GM19452 (cell line): ENCODE measurements around the gene ISG15.
"Not testable (repeated sequence)": the region's sequence is repeated elsewhere in the genome, so short reads cannot be mapped to it uniquely, and the experiment has no call there.

Experiments used
- ATAC-seq: cut with Tn5 transposase; IDR thresholded peaks from one replicate; pipeline ENCODE4 v1.9.1; 2021; ENCODE audit not compliant: unreplicated experiment

ISG15 gene

DNA sequence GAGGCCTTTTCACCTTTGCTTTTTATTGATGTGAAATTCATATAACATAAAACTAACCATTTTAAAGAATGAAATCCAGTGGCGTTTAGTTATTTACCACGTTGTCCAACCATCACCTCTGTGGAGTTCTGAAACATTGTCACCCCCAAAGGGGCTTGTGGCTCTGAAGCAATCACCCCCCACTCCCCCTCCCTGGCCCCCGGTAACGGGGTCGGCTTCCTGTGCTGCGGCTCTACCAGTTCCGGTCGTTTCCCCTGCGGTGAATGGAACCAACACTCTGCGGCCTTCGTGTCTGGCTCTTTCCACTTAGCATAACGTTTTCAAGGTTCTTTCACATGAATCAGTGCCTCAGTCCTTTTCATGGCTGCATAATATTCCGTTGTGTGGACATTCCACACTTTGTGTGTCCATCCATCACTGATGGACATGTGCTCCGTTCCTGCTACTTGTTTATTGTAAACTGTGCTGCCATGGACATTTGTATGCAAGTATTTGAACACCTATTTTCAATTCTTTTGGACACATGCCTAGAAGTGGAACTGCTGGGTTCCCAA is 1.8 kb upstream of the ISG15 start:
- no peak for ATAC-seq

DNA sequence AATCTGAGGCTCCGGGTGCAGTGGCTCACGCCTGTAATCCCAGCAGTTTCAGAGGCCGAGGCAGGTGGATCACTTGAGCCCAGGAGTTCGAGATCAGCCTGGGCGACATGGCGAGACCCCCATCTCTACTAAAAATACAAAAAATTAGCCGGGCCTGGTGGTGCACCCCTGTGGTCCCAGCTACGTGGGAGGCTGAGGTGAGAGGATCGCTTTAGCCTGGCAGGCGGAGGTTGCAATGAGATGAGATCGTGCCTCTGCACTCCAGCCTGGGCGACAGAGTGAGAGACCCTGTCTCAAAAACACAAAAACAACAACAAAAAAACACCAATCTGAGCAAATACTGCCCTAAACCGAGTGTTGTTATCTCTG is 577 bp upstream of the ISG15 start:
- not testable (repeated sequence) for ATAC-seq

DNA sequence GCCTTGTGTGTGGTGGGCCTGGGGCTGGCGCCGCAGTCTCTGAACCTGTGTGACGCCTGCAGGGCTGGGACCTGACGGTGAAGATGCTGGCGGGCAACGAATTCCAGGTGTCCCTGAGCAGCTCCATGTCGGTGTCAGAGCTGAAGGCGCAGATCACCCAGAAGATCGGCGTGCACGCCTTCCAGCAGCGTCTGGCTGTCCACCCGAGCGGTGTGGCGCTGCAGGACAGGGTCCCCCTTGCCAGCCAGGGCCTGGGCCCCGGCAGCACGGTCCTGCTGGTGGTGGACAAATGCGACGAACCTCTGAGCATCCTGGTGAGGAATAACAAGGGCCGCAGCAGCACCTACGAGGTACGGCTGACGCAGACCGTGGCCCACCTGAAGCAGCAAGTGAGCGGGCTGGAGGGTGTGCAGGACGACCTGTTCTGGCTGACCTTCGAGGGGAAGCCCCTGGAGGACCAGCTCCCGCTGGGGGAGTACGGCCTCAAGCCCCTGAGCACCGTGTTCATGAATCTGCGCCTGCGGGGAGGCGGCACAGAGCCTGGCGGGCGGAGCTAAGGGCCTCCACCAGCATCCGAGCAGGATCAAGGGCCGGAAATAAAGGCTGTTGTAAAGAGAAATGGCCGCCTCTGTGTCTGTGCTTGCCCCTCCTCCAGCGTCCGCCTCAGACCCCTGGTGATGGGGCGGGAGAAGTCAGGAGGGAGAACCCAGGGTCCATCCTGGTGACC is 788 bp downstream of the ISG15 start:
- no peak for ATAC-seq

- no peak for ATAC-seq
Measured at GRCh38 chr1:1014799-1015681, 1.7 kb downstream of the ISG15 start.

GRCh38 chr1:1017397-1018320 is 4.4 kb downstream of the ISG15 start:
- not testable (repeated sequence) for ATAC-seq

- not testable (repeated sequence) for ATAC-seq
Measured at GRCh38 chr1:1018321-1018685, 5.0 kb downstream of the ISG15 start.

- ATAC-seq: peak; percentile 56
Measured at GRCh38 chr1:1019122-1019999, 6.1 kb downstream of the ISG15 start.

DNA sequence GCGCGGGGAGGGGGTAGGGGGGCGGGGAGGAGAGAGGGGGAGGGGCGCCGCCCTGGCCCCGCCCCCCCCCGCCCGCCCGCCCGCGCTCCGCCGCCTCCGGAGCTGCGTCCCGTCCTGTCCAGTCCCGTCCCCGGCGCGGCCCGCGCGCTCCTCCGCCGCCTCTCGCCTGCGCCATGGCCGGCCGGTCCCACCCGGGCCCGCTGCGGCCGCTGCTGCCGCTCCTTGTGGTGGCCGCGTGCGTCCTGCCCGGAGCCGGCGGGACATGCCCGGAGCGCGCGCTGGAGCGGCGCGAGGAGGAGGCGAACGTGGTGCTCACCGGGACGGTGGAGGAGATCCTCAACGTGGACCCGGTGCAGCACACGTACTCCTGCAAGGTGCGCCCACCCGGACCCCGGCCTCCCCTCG is 6.7 kb downstream of the ISG15 start, which contains the start of gene AGRN:
Gene AGRN, plus strand, starts transcription at position 121 of the 405 bp plus-strand sequence. Its CDS starts 53 bp downstream, at position 174.
- peak; percentile 23 for ATAC-seq

- peak; percentile 13 for ATAC-seq
Measured at GRCh38 chr1:1020415-1021009, 7.2 kb downstream of the ISG15 start.

DNA sequence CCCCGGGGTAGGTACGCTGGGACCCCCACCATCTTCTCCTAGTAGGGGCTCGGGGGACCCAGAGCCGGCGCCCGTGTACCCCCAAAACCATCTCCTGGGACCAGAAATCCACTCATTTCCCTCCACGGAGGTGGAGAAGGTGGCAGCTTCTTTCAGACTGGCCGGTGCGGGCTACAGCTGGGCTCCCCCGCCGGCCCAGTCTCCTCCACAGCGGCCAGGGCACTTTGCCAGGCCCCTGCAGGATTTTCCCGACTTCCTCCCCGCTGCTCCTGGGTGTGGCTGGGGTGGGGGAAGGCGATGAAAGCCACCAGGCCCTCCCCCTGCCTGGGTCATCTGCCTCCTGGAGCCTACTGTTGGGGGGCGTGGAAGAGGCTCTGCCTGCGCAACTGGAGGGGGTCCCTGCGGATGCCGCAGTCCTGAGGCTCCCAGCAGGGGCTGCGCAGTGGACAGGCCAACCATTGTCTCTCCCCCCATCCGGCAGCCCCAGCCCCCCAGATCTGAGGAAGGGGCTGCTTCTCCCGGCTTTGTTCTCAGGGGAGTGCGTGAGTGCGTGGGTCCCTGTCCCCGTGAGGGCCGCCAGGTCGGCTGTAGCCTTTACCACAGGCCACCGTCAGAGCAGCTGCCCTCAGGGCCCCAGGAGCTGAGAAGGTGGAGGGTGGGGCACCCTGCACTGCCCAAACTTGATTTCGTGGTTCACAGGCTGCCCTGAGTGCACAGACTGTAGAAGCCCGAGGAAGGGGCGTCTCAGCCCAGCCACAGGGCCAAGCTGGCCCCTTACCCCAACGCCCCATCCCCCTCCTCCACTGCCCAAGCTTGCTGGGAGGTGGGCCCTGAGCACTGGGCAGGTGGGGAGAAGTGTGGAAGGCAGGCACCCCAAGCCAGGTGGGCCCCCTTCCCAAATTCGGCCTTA is 8.0 kb downstream of the ISG15 start:
- ATAC-seq: no peak

GRCh38 chr1:1021920-1022259 is 8.6 kb downstream of the ISG15 start:
- no peak for ATAC-seq

DNA sequence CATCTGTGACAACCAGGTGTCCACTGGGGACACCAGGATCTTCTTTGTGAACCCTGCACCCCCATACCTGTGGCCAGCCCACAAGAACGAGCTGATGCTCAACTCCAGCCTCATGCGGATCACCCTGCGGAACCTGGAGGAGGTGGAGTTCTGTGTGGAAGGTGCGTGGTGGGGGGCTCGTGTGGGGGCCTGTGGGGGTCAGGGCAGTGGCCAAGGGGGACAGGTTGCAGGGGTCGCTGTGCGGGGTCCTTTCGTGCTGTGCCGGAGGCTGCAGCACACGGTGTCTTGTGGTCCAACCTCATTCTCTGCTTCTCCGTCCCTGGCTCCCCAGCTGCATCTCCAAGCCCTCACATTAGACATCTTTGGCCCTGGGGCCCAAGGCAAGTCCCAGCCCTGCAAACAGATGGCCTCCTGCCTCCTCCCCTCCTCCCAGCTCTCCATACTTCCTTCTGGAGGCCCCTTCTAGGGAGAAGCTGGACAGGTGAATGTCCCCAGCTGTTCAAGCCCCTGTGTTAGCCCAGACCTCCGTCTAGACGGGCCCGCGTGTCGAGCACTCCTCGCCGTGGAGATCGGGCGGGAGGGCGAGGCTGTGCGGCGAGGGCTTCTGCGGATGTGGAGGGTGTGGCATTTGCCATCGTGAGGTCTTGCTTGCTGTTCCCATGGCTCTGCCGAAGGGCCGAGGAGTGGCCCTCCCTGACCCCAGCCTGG is 9.2 kb downstream of the ISG15 start:
- ATAC-seq: no peak

DNA sequence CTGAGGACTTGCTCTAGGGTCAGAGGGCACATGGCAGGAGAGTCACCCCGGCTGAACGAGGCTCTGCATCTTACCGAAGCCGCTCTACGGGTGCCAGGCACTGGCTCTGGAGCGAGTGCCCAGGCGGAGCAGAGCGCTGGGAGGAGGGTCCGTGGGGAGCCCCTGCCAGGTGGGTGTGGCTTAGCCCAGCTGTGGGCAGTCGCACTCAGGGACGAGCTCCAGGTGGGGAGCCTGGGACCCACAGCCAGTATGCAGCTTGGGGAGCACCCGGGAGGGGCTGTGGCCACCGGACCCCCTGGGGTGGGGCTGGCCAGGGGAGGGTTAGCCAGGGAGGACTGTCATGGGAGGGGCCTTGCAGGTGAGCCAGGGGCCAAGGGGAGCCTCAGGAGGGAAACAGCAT is 10.4 kb downstream of the ISG15 start:
- ATAC-seq: no peak

- no peak for ATAC-seq
Measured at GRCh38 chr1:1024149-1024770, 11.0 kb downstream of the ISG15 start.

DNA sequence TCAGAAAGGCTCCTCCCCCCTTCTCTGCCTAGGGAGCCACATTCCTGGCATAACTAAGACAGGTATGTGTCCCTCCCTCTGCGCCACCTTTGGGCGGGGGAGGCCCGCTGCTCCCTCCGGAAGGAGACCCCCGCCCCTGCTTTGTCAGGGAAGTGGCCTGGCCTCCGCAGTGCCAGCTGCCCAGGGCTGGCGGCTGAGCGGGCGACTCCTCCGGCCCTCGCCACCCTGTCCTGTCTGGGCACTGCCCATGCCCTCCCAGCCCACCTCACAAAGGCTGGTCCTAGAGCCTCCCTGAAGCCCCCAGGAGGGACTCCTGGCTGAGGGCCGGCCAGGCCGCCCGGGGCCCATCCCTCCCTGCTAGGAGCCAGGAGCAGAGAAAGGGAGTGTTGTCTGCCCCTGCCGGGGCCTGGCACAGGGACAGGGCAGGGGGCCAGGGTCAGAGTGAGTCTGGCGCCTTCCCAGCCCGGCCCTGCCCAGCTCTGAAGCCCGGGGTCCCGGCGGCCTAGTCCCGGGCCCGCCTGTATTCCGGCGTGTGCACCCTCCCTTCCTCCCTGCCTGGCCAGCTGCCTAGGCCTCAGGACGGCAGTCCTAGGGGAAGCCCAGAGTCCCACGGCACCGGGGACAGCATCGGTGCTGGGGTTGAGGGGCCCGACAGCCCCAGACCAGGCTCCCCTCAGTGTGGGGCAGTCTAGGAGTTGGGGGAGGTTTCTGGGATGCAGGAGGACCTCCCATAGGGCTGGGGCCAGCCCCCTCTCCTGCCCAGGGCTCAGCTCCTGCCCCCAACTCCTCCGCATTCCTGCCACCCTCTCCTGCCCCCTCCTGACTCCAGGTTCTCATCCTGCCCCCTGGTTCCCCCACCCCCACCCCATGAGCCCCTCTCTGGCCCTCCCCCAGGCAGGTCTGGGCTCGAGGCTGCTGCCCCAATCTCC is 11.7 kb downstream of the ISG15 start:
- no peak for ATAC-seq

DNA sequence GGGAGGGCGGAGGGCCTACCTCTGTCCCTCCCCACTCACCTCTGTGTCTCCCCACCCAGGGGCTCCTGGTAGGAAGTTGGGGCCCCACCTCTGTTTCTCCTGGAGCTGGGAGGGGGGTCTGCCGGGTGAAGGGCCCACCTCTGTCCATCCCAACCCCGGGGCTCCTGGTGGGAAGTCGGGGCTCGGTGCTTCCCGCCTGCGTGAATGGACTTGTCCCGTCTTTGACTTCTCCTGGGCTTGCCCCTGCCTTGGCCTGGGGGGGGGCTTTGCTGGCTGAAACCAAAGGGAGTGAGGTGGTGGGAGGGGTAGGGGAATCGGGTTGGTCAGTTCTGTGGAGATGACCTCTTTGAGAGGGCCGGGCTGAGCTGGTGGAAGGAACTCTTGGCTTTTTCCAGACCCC is 12.4 kb downstream of the ISG15 start:
- ATAC-seq: no peak
